ENCODE measurements around the gene PFN1. TPM values are rescaled to one million over a fixed set of nuclear protein-coding genes. Genes with fewer than 3 reads are reported as not detected.

PFN1 gene
- total RNA-seq, 3 donors from 2014 or later (not counting 1 experiment from before 2014, with no cell fraction given) = 1,278 to 1,379 (median 1,308) TPM

GRCh38 chr17:4965311-4965986, 17.1 kb upstream of the PFN1 start:
- DNase-seq (no peak), ATAC-seq (no peak)
- H3K27me3 Mint-ChIP-seq (ENCODE audit: low read depth in 2 of 2) = no peaks in the 10 kb centered on the region
- TF ChIP-seq CTCF (IDR thresholded peaks at IDR 0.05) = no peak
- Histone ChIP-seq H3K27me3 (ENCODE audit: control insufficient read depth, insufficient read depth, low read length) (no peaks in the 10 kb centered on the region), H3K9me3 (ENCODE audit: control insufficient read depth, insufficient read depth, low read length) (no peaks in the 10 kb centered on the region), H3K4me3 (ENCODE audit: low read length) (no peak overlapping the region), H3K36me3 (ENCODE audit: control insufficient read depth, insufficient read depth, low read length) (peaks cover 14% of the 10 kb centered on the region), H3K27ac (ENCODE audit: low read length) (no peak overlapping the region), H3K4me1 (ENCODE audit: control insufficient read depth, insufficient read depth, low read length) (peaks cover 32% of the 10 kb centered on the region)
- no peaks in the 10 kb centered on the region for H3K9me3 Mint-ChIP-seq
- no peak overlapping the region for H3K27ac Mint-ChIP-seq
- no peaks in the 10 kb centered on the region for H3K36me3 Mint-ChIP-seq
- WGBS (ENCODE audit: insufficient coverage) = 96% methylated on average over 12 of the region's 15 CpGs
- intact Hi-C loops (cut with micrococcal nuclease) = no loop called here
- H3K4me1 Mint-ChIP-seq = peaks cover 4 to 13% of the 10 kb centered on the region in 2 donors
- H3K4me3 Mint-ChIP-seq = peak overlapping the region; percentile 17

- peaks cover 16% of the 10 kb centered on the region for H3K36me3 ChIP-seq (ENCODE audit: control insufficient read depth, insufficient read depth, low read length)
- H3K4me3 ChIP-seq (ENCODE audit: low read length) = no peak overlapping the region
- no peak overlapping the region for H3K27ac ChIP-seq (ENCODE audit: low read length)
- H3K27ac Mint-ChIP-seq = no peak overlapping the region
- H3K4me1 ChIP-seq (ENCODE audit: control insufficient read depth, insufficient read depth, low read length) = peaks cover 6% of the 10 kb centered on the region
- H3K9me3 Mint-ChIP-seq = no peaks in the 10 kb centered on the region
- ATAC-seq (no peak), DNase-seq (no peak)
- WGBS (ENCODE audit: insufficient coverage) = 98% methylated on average over 8 of the region's 9 CpGs
- H3K4me1 Mint-ChIP-seq = peaks cover 4 to 9% of the 10 kb centered on the region in 2 donors
- no peaks in the 10 kb centered on the region for H3K27me3 ChIP-seq (ENCODE audit: control insufficient read depth, insufficient read depth, low read length)
- H3K9me3 ChIP-seq (ENCODE audit: control insufficient read depth, insufficient read depth, low read length) = no peaks in the 10 kb centered on the region
- no peaks in the 10 kb centered on the region for H3K36me3 Mint-ChIP-seq
- no peak for TF ChIP-seq CTCF (IDR thresholded peaks at IDR 0.05)
- no peaks in the 10 kb centered on the region for H3K27me3 Mint-ChIP-seq (ENCODE audit: low read depth in 2 of 2)
- H3K4me3 Mint-ChIP-seq = no peak overlapping the region
- intact Hi-C loops (cut with micrococcal nuclease) = no loop called here
These were observed 12.1 kb upstream of the PFN1 start for GRCh38 chr17:4960279-4960922.

DNA sequence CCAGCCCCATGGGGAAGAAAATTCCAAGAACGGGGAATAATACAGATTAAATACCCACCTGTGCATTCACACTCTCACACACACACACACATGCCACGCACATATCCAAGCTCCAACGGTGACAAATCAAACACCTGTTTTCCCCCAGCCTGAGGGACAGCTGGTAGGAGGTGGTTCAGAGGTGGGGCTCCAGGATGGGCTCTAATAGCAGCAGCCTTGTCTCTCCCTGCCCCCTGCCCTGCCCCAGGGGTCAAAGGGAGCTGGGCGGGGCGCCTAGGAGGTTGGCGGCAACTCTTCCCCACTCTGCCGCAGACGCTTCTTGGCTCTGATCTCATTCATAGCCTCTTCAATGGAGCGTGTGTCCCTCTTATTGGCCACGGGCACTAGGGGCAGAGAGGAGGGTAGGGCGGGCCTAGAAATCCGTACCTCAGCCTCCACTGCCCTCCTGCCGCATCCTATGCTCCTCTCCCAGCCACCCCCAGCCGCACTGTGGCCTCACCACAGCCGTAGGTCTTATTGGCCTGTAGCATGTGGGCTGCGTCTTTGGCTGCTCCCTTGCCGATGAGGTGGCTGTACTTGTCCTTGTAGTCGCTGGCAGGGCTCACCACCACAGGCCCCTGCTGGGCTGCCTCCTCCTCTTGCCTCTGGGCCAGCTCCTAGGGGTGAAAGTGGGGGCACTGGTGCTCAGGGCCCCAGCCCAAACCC, 11.1 kb upstream of the PFN1 start:
- 96% methylated on average over 17 of the region's 18 CpGs for WGBS (ENCODE audit: insufficient coverage)
- no peak for TF ChIP-seq CTCF (IDR thresholded peaks at IDR 0.05)
- peaks cover 0 to 6% of the 10 kb centered on the region in 2 donors for H3K4me1 Mint-ChIP-seq
- H3K9me3 Mint-ChIP-seq = no peaks in the 10 kb centered on the region
- no peaks in the 10 kb centered on the region for H3K36me3 Mint-ChIP-seq
- no peak overlapping the region for H3K4me3 Mint-ChIP-seq
- intact Hi-C loops (cut with micrococcal nuclease) = no loop called here
- H3K9me3 ChIP-seq (ENCODE audit: control insufficient read depth, insufficient read depth, low read length) = no peaks in the 10 kb centered on the region
- H3K4me3 ChIP-seq (ENCODE audit: low read length) = no peak overlapping the region
- H3K4me1 ChIP-seq (ENCODE audit: control insufficient read depth, insufficient read depth, low read length) = peaks cover 5% of the 10 kb centered on the region
- DNase-seq = no peak
- no peak overlapping the region for H3K27ac ChIP-seq (ENCODE audit: low read length)
- H3K27me3 ChIP-seq (ENCODE audit: control insufficient read depth, insufficient read depth, low read length) = no peaks in the 10 kb centered on the region
- H3K27me3 Mint-ChIP-seq (ENCODE audit: low read depth in 2 of 2) = no peaks in the 10 kb centered on the region
- no peak for ATAC-seq
- H3K27ac Mint-ChIP-seq = no peak overlapping the region
- peaks cover 16% of the 10 kb centered on the region for H3K36me3 ChIP-seq (ENCODE audit: control insufficient read depth, insufficient read depth, low read length)
